HEK293 (cell line): ENCODE measurements around the gene MINDY2.
A peak's percentile ranks its signal among the peaks of the same experiment; 100 is the strongest.

Experiments used
- CTCF ChIP-seq: fragments of 450-650 bp; formaldehyde crosslinking; IDR thresholded peaks from 2 replicates; pipeline ENCODE4 v1.5.1; 2016; ENCODE audit warnings: missing biosample characterization, missing genetic modification characterization
- EGR2 ChIP-seq: fragments of 450-650 bp; formaldehyde crosslinking; IDR thresholded peaks from 2 replicates; pipeline ENCODE4 v1.5.1; 2016; ENCODE audit warnings: low read depth, missing biosample characterization, missing genetic modification characterization
- GLIS1 ChIP-seq: fragments of 450-650 bp; formaldehyde crosslinking; IDR thresholded peaks from 2 replicates; pipeline ENCODE4 v1.5.1; 2016; ENCODE audit warnings: missing biosample characterization, missing genetic modification characterization
- HOXC10 ChIP-seq: sonication (generic); formaldehyde crosslinking; IDR thresholded peaks from 2 replicates; pipeline ENCODE4 v1.8.1; 2023; ENCODE audit warnings: mild to moderate bottlenecking, missing genetic modification reagents
- HOXD13 ChIP-seq: sonication (generic); formaldehyde crosslinking; IDR thresholded peaks from 2 replicates; pipeline ENCODE4 v1.8.0; 2022; ENCODE audit warnings: missing genetic modification reagents, borderline replicate concordance
- KLF16 ChIP-seq: fragments of 450-650 bp; formaldehyde crosslinking; IDR thresholded peaks from 2 replicates; pipeline ENCODE4 v1.5.1; 2017; ENCODE audit warnings: missing biosample characterization, missing genetic modification characterization
- KLF9 ChIP-seq: fragments of 450-650 bp; formaldehyde crosslinking; IDR thresholded peaks from 2 replicates; pipeline ENCODE4 v1.5.1; 2016; ENCODE audit warnings: missing biosample characterization, missing genetic modification characterization, low read depth
- MEIS1 ChIP-seq: sonication (generic); formaldehyde crosslinking; IDR thresholded peaks from 2 replicates; pipeline ENCODE4 v1.8.1; 2022; ENCODE audit warnings: missing genetic modification reagents, mild to moderate bottlenecking, borderline replicate concordance
- MYNN ChIP-seq: fragments of 450-650 bp; formaldehyde crosslinking; IDR thresholded peaks from 2 replicates; pipeline ENCODE4 v1.5.1; 2016; ENCODE audit warnings: missing biosample characterization, missing genetic modification characterization, borderline replicate concordance
- SP2 ChIP-seq: fragments of 450-650 bp; formaldehyde crosslinking; IDR thresholded peaks from 2 replicates; pipeline ENCODE4 v1.5.1; 2016; ENCODE audit warnings: missing biosample characterization, missing genetic modification characterization
- ZBTB10 ChIP-seq: fragments of 450-650 bp; formaldehyde crosslinking; IDR thresholded peaks from 2 replicates; pipeline ENCODE4 v1.5.1; 2016; ENCODE audit warnings: missing biosample characterization, missing genetic modification characterization
- ZBTB17 ChIP-seq: fragments of 450-650 bp; formaldehyde crosslinking; IDR thresholded peaks from 2 replicates; pipeline ENCODE4 v1.5.1; 2016; ENCODE audit warnings: missing biosample characterization, missing genetic modification characterization
- ZBTB6 ChIP-seq: fragments of 450-650 bp; formaldehyde crosslinking; IDR thresholded peaks from 2 replicates; pipeline ENCODE4 v1.5.1; 2017; ENCODE audit warnings: missing biosample characterization, missing genetic modification characterization
- ZBTB8A ChIP-seq: fragments of 450-650 bp; formaldehyde crosslinking; IDR thresholded peaks from 2 replicates; pipeline ENCODE4 v1.5.1; 2016; ENCODE audit warnings: missing biosample characterization, missing genetic modification characterization
- ZNF10 ChIP-seq: fragments of 450-650 bp; formaldehyde crosslinking; IDR thresholded peaks from 2 replicates; pipeline ENCODE4 v1.5.1; 2017; ENCODE audit warnings: missing biosample characterization, missing genetic modification characterization
- ZNF112 ChIP-seq: fragments of 450-650 bp; formaldehyde crosslinking; IDR thresholded peaks from 2 replicates; pipeline ENCODE4 v1.5.0; 2017; ENCODE audit warnings: missing biosample characterization, missing genetic modification characterization
- ZNF146 ChIP-seq: fragments of 450-650 bp; formaldehyde crosslinking; IDR thresholded peaks from 2 replicates; pipeline ENCODE4 v1.5.1; 2016; ENCODE audit warnings: missing biosample characterization, missing genetic modification characterization
- ZNF169 ChIP-seq: fragments of 450-650 bp; formaldehyde crosslinking; IDR thresholded peaks from 2 replicates; pipeline ENCODE4 v1.5.1; 2016; ENCODE audit warnings: missing biosample characterization, missing genetic modification characterization
- ZNF2 ChIP-seq: fragments of 450-650 bp; formaldehyde crosslinking; IDR thresholded peaks from 2 replicates; pipeline ENCODE4 v1.5.1; 2016; ENCODE audit warnings: missing biosample characterization, missing genetic modification characterization
- ZNF335 ChIP-seq: fragments of 450-650 bp; formaldehyde crosslinking; conservative IDR thresholded peaks from 2 replicates; pipeline ENCODE4 v1.5.1; 2016; ENCODE audit warnings: missing biosample characterization, missing genetic modification characterization
- ZNF362 ChIP-seq: fragments of 450-650 bp; formaldehyde crosslinking; IDR thresholded peaks from 2 replicates; pipeline ENCODE4 v1.5.1; 2016; ENCODE audit warnings: missing biosample characterization, missing genetic modification characterization
- ZNF366 ChIP-seq: fragments of 450-650 bp; formaldehyde crosslinking; conservative IDR thresholded peaks from 2 replicates; pipeline ENCODE4 v1.5.1; 2016; ENCODE audit warnings: missing biosample characterization, missing genetic modification characterization
- ZNF391 ChIP-seq: fragments of 450-650 bp; formaldehyde crosslinking; IDR thresholded peaks from 2 replicates; pipeline ENCODE4 v1.5.1; 2016; ENCODE audit warnings: low read depth, missing biosample characterization, missing genetic modification characterization, borderline replicate concordance
- ZNF544 ChIP-seq: fragments of 450-650 bp; formaldehyde crosslinking; IDR thresholded peaks from 2 replicates; pipeline ENCODE4 v1.5.0; 2017; ENCODE audit warnings: missing biosample characterization, missing genetic modification characterization
- ZNF549 ChIP-seq: fragments of 450-650 bp; IDR thresholded peaks from 2 replicates; pipeline ENCODE4 v1.5.1; 2018; ENCODE audit warnings: missing biosample characterization, missing genetic modification characterization, mild to moderate bottlenecking, inconsistent platforms, moderate library complexity
- ZNF596 ChIP-seq: fragments of 450-650 bp; IDR thresholded peaks from 2 replicates; pipeline ENCODE4 v1.5.0; 2018; ENCODE audit warnings: missing biosample characterization, mild to moderate bottlenecking, missing genetic modification characterization, moderate library complexity
- ZNF707 ChIP-seq: fragments of 450-650 bp; formaldehyde crosslinking; IDR thresholded peaks from 2 replicates; pipeline ENCODE4 v1.5.1; 2016; ENCODE audit warnings: missing biosample characterization, missing genetic modification characterization
- ZNF768 ChIP-seq: fragments of 450-650 bp; formaldehyde crosslinking; IDR thresholded peaks from 2 replicates; pipeline ENCODE4 v1.5.1; 2018; ENCODE audit warnings: missing biosample characterization, mild to moderate bottlenecking, missing genetic modification characterization
- ZNF777 ChIP-seq: fragments of 450-650 bp; formaldehyde crosslinking; IDR thresholded peaks from 2 replicates; pipeline ENCODE4 v1.5.1; 2017; ENCODE audit warnings: missing biosample characterization, missing genetic modification characterization, borderline replicate concordance
- ZNF791 ChIP-seq: fragments of 450-650 bp; formaldehyde crosslinking; IDR thresholded peaks from 2 replicates; pipeline ENCODE4 v1.5.1; 2016; ENCODE audit warnings: missing biosample characterization, missing genetic modification characterization
- TF ChIP-seq, protein P1 (sequence below): fragments of 450-650 bp; formaldehyde crosslinking; IDR thresholded peaks from 2 replicates; pipeline ENCODE4 v1.5.1; 2016; ENCODE audit warnings: missing biosample characterization, missing genetic modification characterization

Gene MINDY2

GRCh38 chr15:58749532-58750337 is 21.4 kb upstream of the MINDY2 start, which contains the start of gene ADAM10 (continued):
- no peak for TF ChIP-seq CTCF (tag by site-specific recombination)
- peak; percentile 64 for TF ChIP-seq ZNF596 (tag by site-specific recombination)
- TF ChIP-seq ZNF10, result no peak
- peak; percentile 32; the same call in 1 of the 2 replicates for TF ChIP-seq ZBTB17 (tag by site-specific recombination)
- TF ChIP-seq, protein P1, sequence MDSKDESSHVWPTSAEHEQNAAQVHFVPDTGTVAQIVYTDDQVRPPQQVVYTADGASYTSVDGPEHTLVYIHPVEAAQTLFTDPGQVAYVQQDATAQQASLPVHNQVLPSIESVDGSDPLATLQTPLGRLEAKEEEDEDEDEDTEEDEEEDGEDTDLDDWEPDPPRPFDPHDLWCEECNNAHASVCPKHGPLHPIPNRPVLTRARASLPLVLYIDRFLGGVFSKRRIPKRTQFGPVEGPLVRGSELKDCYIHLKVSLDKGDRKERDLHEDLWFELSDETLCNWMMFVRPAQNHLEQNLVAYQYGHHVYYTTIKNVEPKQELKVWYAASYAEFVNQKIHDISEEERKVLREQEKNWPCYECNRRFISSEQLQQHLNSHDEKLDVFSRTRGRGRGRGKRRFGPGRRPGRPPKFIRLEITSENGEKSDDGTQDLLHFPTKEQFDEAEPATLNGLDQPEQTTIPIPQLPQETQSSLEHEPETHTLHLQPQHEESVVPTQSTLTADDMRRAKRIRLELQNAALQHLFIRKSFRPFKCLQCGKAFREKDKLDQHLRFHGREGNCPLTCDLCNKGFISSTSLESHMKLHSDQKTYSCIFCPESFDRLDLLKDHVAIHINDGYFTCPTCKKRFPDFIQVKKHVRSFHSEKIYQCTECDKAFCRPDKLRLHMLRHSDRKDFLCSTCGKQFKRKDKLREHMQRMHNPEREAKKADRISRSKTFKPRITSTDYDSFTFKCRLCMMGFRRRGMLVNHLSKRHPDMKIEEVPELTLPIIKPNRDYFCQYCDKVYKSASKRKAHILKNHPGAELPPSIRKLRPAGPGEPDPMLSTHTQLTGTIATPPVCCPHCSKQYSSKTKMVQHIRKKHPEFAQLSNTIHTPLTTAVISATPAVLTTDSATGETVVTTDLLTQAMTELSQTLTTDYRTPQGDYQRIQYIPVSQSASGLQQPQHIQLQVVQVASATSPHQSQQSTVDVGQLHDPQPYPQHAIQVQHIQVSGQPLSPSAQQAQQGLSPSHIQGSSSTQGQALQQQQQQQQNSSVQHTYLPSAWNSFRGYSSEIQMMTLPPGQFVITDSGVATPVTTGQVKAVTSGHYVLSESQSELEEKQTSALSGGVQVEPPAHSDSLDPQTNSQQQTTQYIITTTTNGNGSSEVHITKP (tag by site-specific recombination), result peak; percentile 52
- no peak for TF ChIP-seq MEIS1 (CRISPR knock-in tag)
- no peak for TF ChIP-seq HOXD13
- TF ChIP-seq ZNF391, result no peak
- TF ChIP-seq ZNF146, result no peak
- TF ChIP-seq ZNF366, result peak; percentile 96
- TF ChIP-seq ZNF112 (tag by site-specific recombination), result no peak
- 0 out of 2 replicates have a peak, but pooled peaks have one; percentile 20 for TF ChIP-seq KLF16 (tag by site-specific recombination)
- TF ChIP-seq ZNF549 (tag by site-specific recombination), result no peak
- no peak for TF ChIP-seq ZNF544
- TF ChIP-seq GLIS1 (tag by site-specific recombination), result peak; percentile 55
- TF ChIP-seq ZNF707 (tag by site-specific recombination), result no peak
- TF ChIP-seq MYNN, result no peak
- TF ChIP-seq ZBTB8A (tag by site-specific recombination), result no peak
- TF ChIP-seq ZNF2 (tag by site-specific recombination), result no peak
- no peak for TF ChIP-seq ZNF768 (tag by site-specific recombination)
- TF ChIP-seq ZNF362 (tag by site-specific recombination), result peak; percentile 58; the same call in 1 of the 2 replicates
- TF ChIP-seq ZNF791 (tag by site-specific recombination), result no peak
- peak; percentile 80 for TF ChIP-seq ZBTB10 (tag by site-specific recombination)
- no peak for TF ChIP-seq ZNF777 (tag by site-specific recombination)
- TF ChIP-seq ZNF169 (tag by site-specific recombination), result no peak
- peak; percentile 97 for TF ChIP-seq SP2 (tag by site-specific recombination)
- peak; percentile 35; the same call in 1 of the 2 replicates for TF ChIP-seq ZNF335
- no peak for TF ChIP-seq ZBTB6 (tag by site-specific recombination)
- peak; percentile 68; the same call in 1 of the 2 replicates for TF ChIP-seq KLF9 (tag by site-specific recombination)
- TF ChIP-seq EGR2 (tag by site-specific recombination), result peak; percentile 46; the same call in 1 of the 2 replicates
- TF ChIP-seq HOXC10 (CRISPR knock-in tag), result no peak
